Ishikawa (cell line): Measurements from ENCODE around the gene GUCY2D.

Experiments used
- CEBPB ChIP-seq: IDR thresholded peaks from 2 replicates; pipeline ENCODE4 v1.6.1; 2012
- CREB1 ChIP-seq: IDR thresholded peaks from 2 replicates; pipeline ENCODE4 v1.6.1; 2012; ENCODE audit warnings: low read depth
- EGR1 ChIP-seq: IDR thresholded peaks from 2 replicates; pipeline ENCODE4 v1.6.1; 2012
- EP300 ChIP-seq: IDR thresholded peaks from 2 replicates; pipeline ENCODE4 v1.6.1; 2012; ENCODE audit warnings: borderline replicate concordance
- FOXM1 ChIP-seq: IDR thresholded peaks from 2 replicates; pipeline ENCODE4 v1.6.1; 2012; ENCODE audit warnings: low read depth, borderline replicate concordance
- MAX ChIP-seq: IDR thresholded peaks from 2 replicates; pipeline ENCODE4 v1.6.1; 2012
- NFIC ChIP-seq: IDR thresholded peaks from 2 replicates; pipeline ENCODE4 v1.6.1; 2012
- RAD21 ChIP-seq: IDR thresholded peaks from 2 replicates; pipeline ENCODE4 v1.6.1; 2012; ENCODE audit warnings: low read depth
- REST ChIP-seq: IDR thresholded peaks from 2 replicates; pipeline ENCODE4 v1.6.1; 2012; ENCODE audit warnings: low read depth, mild to moderate bottlenecking
- TAF1 ChIP-seq: IDR thresholded peaks from 2 replicates; pipeline ENCODE4 v1.6.1; 2012; ENCODE audit warnings: low read depth, mild to moderate bottlenecking
- TCF12 ChIP-seq: IDR thresholded peaks from 2 replicates; pipeline ENCODE4 v1.6.1; 2012; ENCODE audit warnings: low read depth
- TEAD4 ChIP-seq: IDR thresholded peaks from 2 replicates; pipeline ENCODE4 v1.6.1; 2012
- USF1 ChIP-seq: IDR thresholded peaks from 2 replicates; pipeline ENCODE4 v1.6.1; 2012
- YY1 ChIP-seq: IDR thresholded peaks from 2 replicates; pipeline ENCODE4 v1.6.1; 2012; ENCODE audit warnings: low read depth
- ZBTB7A ChIP-seq: IDR thresholded peaks from 2 replicates; pipeline ENCODE4 v1.6.1; 2012; ENCODE audit warnings: low read depth

Gene GUCY2D

DNA sequence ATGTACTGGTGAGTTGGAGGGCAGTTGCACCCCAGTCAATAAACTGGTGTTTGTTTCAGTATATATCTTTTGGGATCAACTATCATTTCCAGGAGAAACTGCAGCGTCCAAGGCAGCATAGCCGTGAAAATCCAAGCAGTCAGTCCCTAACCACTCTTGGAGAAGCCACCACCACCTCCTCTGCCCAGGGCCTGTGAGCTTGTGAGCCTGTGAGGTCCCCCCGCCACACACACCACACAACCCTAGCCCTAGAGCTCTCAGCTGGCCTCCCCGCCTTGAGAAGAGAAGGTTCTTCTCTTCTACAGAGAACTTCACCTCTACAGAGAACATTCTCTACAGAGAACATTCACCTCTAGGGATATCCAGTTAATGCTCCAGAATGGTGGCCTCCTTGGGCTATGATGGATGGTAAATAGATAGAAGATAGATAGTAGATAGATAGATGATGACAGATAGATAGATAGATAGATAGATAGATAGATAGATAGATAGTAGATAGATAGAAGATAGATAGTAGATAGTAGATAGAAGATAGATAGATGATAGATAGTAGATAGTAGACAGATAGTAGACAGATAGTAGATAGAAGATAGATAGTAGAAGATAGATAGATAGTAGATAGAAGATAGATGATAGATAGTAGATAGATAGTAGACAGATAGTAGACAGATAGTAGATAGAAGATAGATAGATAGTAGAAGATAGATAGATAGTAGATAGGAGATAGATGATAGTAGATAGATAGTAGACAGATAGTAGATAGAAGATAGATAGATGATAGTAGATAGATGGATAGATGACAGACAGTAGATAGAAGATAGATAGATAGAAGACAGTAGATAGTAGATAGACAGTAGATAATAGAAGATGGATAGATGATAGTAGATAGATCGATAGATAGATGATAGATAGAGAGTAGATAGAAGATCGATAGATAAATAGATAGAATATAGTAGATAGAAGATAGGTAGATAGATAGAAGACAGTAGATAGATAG is 50.1 kb downstream of the GUCY2D start:
- TF ChIP-seq YY1 (no peak), RAD21 (no peak), CEBPB (no peak), MAX (no peak), USF1 (no peak)

GRCh38 chr17:8053600-8053999 is 51.2 kb downstream of the GUCY2D start:
- no peak for TF ChIP-seq TCF12
- TF ChIP-seq CEBPB = no peak
- TF ChIP-seq REST = no peak
- no peak for TF ChIP-seq TEAD4
- TF ChIP-seq RAD21 = no peak
- no peak for TF ChIP-seq EP300
- no peak for TF ChIP-seq MAX
- no peak for TF ChIP-seq USF1
- TF ChIP-seq EGR1 = no peak
- no peak for TF ChIP-seq TAF1
- no peak for TF ChIP-seq FOXM1
- TF ChIP-seq NFIC = no peak
- no peak for TF ChIP-seq YY1
- no peak for TF ChIP-seq CREB1
- TF ChIP-seq ZBTB7A = no peak

DNA sequence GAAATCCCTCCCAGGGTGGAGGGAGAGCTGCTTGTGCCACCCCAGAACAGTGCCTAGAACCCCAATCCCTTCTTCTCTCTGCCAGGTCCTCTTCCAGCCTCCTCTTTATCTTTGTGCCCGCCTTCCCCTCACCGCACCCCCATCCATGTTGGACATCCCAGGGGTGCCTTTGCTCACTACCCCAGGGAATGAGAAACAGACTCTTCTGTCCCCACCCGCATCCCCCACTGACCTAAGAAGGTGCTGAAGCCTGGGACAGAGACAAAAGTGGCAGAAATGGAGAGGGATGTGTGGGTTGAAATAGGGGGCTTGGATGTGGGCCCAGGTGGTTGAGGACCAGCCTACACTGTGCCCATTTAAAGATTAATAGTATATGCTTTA is 53.4 kb downstream of the GUCY2D start:
- TF ChIP-seq CREB1 = no peak
- TF ChIP-seq EP300 = no peak
- no peak for TF ChIP-seq NFIC
- TF ChIP-seq REST = no peak
- TF ChIP-seq TCF12 = no peak
- no peak for TF ChIP-seq MAX

DNA sequence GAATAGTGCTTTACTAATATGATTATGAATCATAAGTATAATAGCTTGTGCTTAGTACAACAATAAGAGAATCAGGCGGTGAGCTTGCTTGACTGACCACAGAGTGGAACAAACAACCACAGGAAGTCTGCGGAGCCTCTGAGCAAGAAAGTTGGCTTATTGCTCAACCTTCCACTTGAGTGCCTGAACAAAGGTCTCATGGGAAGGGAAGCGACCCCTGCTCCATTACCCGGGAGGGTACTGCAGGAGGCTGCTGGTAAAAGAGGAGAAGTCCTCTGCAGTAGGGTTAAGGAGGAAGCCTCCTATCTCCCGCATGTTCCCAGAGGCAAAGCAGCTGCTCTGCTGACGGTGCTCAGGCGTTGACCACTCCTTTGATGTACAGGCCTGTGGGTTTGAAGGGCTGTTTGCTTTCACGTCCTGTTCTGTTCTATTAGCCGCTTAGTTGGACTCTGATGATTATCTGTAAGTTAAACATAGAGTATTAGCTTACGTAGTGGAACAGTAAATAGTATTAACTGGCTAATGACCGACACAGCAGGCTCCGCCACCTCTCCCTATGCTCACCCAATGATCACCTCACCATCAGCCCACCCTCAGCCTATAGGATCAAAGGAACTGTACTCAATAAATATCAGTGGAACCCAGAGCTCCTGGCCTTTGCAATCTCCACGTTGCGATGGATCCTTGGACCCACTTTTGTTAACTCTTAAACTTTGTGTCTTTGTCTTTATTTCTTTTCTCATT is 54.0 kb downstream of the GUCY2D start:
- TF ChIP-seq CEBPB (peak; percentile 67; the same call in 1 of the 2 replicates), TAF1 (no peak)

DNA sequence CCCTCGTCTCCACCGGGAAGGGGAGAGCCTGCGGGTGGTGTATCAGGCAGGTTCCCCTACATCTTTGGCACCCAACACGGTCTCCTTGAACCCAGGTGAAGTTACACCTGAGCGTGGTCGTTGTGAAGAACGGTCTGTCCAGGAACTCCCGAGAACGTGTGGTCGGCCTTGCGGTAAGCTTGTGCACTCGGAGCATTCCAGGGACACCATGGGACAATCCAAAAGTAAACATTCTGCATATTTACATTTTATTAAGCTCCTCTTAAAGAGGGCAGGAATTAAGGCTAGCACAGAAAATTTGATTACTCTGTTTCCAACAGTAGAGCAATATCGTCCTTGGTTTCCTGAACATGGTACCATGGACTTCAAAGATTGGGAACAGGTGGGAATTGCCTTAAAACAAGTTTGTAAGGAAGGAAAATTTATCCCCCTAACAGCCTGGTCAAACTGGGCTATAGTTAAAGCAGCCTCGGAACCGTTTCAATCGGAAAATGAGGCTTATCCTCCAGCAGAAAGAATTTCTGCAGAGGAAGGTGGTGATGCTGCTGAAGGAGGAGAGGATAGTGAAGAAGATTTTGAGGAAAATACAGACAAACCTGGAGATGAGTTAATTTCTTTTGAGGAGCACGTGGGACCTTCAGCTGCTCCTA is 54.7 kb downstream of the GUCY2D start:
- TF ChIP-seq RAD21 = no peak
- no peak for TF ChIP-seq TAF1
- TF ChIP-seq CEBPB = no peak
- TF ChIP-seq EGR1 = no peak
- TF ChIP-seq USF1 = no peak
- no peak for TF ChIP-seq TCF12
- TF ChIP-seq YY1 = no peak
- no peak for TF ChIP-seq ZBTB7A
- no peak for TF ChIP-seq REST
- TF ChIP-seq CREB1 = no peak
- no peak for TF ChIP-seq FOXM1
- TF ChIP-seq EP300 = no peak
- TF ChIP-seq TEAD4 = no peak
- TF ChIP-seq NFIC = no peak
- no peak for TF ChIP-seq MAX
